NCI-H2227 (cell line): ENCODE measurements around the gene PNPLA5.
"Not testable (repeated sequence)": the region's sequence is repeated elsewhere in the genome, so short reads cannot be mapped to it uniquely, and the experiment has no call there.

Experiments
- DNase-seq: peaks from one replicate; lab custom pipeline; 2025; ENCODE audit not compliant: unreplicated experiment; lab: John Stamatoyannopoulos, UW

PNPLA5 gene, protein sequence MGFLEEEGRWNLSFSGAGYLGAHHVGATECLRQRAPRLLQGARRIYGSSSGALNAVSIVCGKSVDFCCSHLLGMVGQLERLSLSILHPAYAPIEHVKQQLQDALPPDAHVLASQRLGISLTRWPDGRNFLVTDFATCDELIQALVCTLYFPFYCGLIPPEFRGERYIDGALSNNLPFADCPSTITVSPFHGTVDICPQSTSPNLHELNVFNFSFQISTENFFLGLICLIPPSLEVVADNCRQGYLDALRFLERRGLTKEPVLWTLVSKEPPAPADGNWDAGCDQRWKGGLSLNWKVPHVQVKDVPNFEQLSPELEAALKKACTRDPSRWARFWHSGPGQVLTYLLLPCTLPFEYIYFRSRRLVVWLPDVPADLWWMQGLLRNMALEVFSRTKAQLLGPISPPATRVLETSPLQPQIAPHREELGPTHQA

DNA sequence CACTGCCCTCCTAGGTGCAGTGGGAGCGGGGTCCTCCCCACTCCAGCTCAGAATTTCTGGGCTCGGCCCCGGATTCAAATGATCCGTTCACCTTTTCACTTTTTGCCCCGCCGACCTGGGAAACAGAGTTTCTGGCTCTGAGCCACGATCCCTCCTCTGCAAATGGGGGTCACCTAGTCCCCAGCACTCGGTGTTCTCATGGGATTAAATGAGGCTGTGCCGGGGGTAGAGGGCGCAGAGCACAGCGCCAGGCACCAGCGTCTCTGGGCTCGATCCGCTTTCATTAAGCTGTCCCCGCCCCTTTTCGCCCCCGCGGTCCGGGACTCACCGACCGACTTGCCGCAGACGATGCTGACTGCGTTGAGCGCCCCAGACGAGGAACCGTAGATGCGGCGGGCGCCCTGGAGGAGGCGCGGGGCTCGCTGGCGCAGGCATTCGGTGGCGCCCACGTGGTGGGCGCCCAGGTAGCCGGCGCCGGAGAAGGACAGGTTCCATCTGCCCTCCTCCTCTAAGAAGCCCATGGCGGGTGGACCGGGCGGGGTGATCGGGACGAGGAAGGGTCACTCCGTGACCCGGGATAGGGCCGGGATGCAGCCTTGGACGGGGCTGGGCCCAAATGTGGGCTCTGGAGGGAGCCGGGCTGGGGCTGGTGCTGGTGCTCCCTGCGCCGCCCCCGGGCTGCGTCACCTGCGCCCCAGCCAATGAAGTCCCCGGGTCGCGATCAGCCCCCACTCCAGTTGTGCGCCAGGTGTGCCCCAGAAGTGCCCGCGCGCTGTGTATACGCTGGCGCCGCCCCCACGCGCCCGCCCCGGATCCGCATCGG lies at the start of gene PNPLA5:
PNPLA5 (minus strand) TSS at position 654 of the 823 bp plus-strand sequence; CDS start at position 521, 133 bp downstream.
- DNase-seq: peak; percentile 19

DNA sequence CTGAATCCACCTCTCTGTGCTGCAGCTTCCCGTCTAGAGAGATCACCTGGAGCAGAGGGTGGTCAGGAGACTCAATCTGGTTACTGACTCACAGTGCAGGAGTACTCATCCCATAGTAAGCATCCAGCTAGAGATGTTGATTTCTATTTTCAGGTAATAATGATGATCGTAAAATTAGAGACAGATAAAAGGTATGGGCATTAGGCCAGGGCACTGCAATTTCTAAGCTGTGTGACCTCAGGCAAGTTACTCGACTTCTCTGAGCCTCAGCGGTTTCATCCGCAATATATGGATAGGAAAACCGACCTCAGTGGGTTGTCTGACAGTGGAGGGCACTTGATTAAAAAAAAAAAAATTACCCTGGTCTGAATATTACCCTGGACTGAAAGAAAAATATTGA lies 49.6 kb upstream of the PNPLA5 start:
- no peak for DNase-seq

DNA sequence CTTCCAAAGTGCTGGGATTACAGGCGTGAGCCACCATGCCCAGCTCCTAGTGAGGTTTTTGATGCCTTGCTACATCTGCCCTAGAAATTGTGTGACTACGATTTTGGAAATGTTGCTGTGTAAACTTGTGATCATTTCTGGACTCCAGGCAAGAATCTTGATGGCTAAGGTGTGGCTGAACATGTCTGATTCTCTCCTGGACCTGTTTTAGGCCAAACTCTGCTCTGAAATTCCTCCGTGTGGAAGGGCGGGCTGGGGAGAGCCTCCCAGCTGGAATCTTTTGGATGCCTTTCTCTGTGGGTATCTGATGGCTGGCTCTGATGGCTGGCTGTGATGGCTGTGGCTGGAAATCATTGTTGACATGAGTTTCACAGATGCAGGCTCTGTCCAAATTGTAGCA lies 40.0 kb upstream of the PNPLA5 start:
- DNase-seq: no peak

DNA sequence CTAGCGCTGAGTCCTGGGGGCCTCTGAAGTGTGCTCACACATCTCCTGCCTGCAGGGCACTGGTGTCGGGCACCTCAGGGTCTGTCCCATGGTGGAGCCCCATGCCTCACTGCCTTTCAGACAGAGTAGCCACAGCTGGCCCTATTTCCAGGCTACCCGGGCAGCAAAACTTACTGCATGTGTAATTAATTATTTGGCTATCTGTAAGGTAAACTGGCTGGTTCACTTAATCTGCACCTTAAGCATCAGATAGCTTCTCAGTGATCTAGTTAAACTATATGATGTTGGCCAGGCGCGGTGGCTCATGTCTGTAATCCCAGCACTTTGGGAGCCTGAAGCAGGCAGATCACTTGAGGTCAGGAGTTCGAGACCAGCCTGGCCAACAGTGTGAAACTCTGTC lies 37.1 kb upstream of the PNPLA5 start:
- no peak for DNase-seq

DNA sequence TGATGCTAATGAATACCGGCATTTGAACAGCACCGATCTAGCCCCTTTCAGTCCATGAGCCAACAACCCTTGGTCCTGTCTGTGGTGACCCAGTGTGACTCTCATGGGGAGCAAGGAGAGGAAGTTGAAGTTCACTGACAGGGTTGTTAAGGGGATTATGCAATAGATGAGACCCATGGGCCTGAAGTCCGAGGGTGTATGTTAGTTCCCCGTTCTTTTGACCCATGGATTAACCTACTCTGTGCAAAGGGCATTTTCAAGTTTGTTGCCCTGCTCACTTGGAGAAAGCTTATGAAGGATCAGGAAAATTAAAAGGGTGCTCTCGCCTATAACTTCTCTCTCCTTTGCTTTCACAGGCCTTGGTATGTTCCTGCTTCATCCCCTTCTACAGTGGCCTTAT lies 36.7 kb upstream of the PNPLA5 start:
- no peak for DNase-seq

DNA sequence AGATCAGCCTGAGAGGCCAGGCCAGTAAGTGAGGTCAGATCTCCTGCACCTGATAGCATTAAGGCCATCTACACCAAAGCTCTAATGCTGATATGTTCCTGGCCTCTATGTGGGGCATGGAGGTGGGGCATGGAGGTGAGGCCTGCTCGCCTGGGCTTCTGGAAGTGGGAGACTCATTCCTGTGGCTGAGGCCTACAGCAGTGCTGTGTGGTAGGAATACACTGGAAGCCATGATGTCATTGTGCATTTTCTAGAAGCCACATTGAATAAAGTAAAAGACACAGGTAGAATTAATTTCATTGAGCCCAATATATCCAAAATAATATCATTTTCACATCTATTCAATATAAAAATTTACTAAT lies 34.5 kb upstream of the PNPLA5 start:
- no peak for DNase-seq

DNA sequence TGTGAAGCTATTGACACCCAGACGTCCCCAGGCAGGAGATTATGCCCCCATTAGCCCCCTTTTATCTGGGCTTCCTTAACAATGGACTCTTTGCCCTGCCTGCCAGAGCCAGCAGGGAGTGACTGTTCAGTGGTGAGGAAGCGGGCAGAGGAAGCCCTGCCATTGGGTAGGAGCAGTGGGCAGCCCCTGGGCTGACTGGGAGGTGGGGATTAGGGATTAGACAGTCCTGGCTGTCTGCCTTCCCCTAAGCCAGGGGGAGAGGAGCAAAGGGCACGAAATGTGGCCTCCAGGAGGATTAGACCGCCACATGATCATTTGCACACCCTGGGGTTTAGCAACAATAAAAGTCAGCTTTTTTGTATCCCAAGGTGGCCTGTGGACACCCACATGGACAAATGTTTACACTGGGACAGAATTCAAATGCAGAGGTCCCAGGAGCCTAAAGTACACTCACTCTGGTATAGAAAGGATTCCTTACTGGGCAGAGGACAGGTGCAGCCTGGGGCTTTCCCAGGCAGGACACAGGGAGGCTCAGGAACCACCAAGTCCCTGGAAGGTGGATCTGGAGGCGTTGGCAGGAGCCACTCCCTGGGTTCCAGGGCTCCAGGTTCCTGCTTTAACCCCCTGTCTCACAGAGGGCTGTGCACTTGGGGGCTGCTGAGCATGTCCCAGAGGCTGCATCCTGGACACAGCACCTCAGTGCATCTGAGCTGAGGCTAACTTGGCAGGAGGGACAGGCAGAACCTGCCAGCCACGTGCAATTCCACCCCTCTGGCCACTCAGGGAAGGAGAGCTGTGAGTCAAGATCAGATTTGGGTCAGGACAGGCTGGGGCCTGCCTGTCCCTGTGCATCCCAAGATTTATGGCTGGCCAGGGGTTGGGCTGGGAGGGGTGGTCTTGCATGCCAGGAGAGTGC lies 33.9 kb upstream of the PNPLA5 start:
- DNase-seq: peak; percentile 26

DNA sequence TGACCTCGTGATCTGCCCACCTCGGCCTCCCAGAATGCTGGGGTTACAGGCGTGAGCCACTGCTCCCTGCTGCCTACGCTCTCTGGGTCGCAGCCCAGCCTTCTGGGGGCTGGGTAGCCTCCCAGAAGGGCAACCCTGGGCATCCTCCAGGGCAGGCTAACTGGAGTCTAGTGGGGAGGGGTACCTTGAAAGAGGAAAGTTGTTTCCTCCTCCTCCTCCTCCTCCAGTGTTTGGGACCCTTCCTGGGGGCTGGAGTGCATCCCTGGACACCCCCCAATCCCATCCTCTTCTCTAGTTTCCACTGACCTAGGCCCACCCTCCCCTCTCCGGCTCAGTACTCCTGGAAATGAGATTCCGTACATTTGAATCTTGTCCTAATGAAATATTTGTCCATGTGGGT lies 33.1 kb upstream of the PNPLA5 start:
- DNase-seq: no peak

DNA sequence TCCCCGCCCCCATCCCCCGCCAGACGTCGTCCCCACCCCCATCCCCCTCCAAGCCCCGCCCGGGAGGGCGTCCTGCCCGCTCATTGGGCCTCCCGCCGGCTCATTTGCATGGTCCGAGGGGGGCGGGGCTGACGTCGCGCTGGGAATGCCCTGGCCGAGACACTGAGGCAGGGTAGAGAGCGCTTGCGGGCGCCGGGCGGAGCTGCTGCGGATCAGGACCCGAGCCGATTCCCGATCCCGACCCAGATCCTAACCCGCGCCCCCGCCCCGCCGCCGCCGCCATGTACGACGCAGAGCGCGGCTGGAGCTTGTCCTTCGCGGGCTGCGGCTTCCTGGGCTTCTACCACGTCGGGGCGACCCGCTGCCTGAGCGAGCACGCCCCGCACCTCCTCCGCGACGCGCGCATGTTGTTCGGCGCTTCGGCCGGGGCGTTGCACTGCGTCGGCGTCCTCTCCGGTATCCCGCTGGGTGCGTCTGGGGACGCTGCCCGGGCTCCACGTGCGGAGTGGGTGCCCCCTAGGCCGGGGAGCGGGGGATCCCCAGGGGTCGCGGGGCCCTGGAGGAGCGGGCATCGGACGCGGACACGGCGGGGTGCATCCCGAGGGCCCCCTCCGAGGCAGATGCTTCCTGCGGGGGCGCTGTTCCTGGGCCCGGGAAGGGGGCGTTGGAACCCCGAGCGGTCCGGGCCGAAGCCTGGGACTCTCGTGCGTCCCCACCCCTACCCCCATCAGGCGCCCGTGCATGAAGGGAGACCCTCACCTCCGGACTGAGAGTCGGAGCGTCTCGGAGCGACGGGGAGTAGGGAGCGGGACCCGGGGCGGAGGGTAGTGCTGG lies 32.0 kb upstream of the PNPLA5 start, which contains the start of gene PNPLA3:
PNPLA3 (plus strand) TSS at position 175 of the 834 bp plus-strand sequence; CDS start at position 282, 107 bp downstream.
- peak; percentile 87 for DNase-seq

DNA sequence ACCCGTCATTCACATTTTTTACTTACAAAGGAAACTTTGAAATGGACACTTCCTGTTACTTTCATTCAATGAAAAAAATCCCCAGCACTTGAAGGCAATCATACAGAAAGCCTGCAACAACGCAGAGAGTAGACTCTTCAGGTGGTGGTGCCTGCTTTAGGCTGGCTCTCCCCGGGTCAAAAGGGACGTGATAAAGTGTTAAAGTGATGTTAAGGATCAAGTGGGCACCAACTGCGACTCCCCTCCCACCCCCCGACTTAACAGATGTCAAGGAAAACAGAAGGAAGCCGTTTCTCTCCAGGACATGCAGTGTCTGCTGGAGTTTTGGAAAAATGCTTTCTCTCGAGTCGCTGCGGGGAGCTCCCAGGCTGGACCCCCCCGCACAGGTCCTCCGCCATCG lies 31.4 kb upstream of the PNPLA5 start:
- DNase-seq: peak; percentile 71

DNA sequence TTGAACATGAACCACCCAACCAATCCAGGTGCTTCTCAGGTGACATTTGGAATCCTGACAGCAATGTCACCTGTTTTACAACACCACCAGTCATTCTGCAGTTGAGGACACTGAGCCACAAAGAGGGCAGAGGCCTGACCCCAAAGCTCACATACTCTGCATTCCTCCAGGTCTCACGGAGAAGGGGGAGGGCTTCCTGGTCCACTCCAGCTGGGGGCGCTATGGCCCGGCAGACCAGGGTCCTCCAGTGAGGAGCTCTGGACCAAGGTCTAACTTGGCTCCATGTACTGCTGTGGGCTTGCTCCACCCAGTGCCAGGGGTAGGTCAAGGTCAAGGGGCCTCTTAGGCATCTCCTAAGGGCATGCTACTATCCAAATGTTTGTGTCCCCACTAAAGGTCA lies 30.3 kb upstream of the PNPLA5 start:
- no peak for DNase-seq

DNA sequence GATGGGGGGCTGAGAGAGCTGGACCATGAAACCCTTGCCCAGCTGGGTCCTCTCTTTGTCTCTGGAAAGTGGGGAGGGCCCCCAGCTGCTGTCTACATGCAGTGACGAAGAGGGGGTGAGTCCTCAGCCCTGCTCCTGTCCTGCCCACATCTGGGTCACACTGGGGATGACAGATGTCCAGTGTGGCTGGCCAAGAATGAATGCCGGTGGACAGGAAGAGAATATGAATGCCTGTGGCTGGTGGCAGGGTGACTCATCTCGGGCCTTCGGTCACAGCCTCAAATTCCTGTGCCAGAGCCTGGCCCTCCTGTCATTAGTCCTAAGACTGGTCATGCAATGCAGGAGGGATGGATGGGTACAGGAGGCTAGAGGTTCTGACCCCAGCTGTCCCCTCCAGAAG lies 29.6 kb upstream of the PNPLA5 start:
- no peak for DNase-seq

DNA sequence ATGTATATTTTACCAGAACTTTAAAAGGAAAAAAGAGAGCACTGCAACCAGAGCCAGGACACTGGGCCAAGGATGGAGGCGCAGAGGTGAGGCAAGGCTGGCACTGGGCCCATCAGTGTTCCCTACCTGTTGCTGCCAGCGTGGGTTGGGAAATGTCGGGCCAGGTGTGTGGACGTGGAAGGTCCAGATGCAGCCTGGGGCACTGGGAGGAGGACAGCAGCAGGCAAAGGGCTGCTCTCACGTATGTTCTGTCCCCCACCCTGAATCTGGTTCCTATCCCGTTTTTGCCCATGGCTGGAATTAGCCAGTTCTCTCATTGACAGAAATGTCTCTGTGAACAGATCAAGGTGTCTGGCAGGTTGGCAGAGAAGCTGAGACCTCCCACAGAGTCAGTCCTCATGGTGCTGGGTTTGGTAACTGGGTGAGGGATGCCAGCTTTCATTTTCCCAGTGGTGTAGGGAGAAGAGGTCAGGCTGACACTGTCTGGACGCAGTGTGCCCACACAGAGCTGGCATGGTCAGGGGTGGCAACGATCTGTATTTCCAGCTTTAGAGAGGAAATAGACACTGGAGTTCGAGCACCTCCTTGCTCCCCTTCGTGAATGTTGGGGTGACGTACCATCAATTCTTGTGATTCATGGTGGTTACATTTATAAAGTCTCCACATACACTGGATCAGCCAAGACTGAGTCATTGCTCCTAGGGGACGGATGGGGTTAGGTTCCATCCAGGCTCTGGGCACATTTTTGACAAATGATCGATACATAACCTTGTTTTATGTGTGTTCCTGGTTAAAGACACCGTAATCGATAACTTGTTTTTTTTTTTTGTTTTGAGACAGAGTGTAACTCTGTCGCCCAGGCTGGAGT lies 27.5 kb upstream of the PNPLA5 start:
- no peak for DNase-seq

DNA sequence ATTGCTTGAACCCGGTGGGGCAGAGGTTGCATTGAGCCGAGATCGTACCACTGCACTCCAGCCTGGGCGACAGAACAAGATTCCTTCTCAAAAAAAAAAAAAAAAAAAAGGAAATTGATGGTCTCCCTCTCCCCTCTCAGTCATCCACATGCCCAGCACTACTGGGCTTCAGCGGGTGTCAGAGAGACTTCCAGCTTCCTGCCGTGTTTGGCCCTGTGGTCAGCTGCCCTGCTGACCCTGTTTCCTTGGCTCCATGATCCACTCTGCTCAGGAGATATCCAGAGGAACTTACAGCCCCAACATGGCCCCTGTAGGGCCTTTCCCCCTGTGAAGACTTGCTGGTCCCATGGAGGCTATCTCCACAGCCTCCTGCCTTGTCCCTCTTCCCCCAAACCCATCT lies 25.7 kb upstream of the PNPLA5 start:
- DNase-seq: no peak

DNA sequence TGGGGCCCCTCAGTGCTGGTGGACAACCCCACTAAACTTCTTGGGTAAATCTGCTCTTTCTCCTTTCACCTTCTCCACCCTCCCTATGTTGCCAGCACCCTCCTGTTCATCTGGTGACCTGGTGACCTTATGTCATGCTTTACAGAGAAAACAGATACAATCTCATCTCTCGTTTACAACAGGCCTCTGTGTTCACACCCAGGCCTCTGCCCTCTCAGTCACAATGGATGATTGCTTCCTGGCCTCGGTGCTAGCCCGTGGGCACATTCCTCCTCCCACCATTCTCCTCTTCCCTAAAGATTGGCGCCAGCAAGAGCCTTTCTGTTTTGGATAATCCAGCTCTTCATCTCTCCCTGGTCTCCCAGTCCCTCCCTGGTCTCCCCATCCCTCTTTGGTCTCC lies 19.5 kb upstream of the PNPLA5 start:
- no peak for DNase-seq

DNA sequence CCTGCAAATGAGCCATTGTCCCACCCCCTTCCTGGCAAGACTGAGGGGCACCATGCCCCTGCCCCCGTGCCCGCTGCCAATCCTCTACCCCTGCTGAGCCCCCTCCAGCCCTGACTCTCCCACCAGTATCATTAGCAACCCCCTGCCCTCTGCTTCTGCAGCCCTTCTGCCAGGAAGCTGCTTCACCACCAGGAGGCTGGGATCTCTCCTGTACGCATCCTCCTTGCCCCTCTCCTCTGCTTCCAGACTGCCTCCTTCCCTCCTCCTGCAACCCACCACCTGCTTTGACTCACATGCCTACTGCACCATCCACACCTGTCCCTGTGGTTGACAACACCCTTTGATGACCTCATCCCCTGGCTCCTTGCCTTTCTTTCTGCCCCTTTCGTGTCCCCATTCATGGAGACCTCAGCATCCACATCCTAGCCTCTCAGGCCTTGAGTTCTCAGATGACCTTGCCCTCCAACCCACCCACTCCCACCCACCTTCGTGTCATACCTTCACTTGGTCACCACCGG lies 18.4 kb upstream of the PNPLA5 start:
- no peak for DNase-seq

DNA sequence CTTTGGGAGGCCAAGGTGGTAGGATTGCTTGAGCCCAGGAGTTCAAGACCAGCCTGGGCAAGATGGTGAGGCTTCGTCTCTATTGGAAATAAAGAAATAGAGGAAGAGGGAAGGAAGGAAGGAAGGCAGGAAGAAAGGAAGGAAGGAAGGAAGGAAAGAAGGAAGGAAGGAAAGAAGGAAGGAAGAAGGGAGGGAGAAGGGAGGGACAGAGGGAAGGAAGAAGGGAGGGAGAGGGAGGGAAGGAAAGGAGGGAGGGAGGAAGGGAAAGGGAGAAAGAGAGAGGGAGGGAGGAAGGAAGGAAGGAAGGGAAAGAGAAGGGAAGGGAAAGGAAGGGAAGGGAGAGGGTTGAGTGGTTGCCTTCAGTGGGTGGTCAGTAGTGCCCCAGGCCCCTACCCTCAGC lies 17.9 kb upstream of the PNPLA5 start:
- no peak for DNase-seq

DNA sequence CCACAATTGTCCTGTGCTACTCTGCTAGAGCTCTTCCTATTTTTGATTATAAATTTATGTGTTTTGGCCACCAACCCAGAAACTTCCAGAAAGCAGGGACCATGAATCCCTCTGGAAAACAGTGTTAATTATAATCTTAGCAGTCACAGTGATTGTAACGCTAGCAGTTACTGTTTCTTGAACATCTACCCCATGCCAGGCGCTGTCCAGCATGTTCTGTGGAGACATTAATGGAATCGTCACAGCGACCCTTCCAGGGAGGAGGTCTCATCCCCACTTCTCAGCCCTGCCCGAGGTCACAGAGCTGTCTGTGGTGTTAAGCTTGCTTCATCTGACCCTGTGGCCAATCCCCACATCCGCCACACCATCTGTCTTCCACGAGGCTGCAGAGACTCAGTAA lies 13.9 kb upstream of the PNPLA5 start:
- DNase-seq: no peak

DNA sequence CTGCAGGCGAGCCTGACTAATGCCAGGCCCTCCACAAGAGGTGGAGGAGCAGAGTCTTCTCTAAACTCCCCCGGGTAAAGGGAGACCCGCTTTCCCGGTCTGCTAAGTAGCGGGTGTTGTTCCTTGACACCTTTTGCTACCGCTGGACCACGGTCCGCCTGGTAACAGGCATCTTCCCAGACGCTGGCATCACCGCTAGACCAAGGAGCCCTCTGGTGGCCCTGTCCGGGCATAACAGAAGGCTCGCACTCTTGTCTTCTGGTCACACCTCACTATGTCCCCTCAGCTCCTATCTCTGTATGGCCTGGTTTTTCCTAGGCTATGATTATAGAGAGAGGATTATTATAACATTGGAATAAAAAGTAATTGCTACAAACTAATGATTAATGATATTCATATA lies 12.6 kb upstream of the PNPLA5 start:
- DNase-seq: not testable (repeated sequence)
